Mononuclear cell (primary cell): Measurements from ENCODE around the gene TGOLN2. TPM values are rescaled to one million over a fixed set of nuclear protein-coding genes. Genes with fewer than 3 reads are reported as not detected.

Source experiments
- H3K27me3 ChIP-seq: 2 replicates; pipeline ENCODE4 v1.6.0; 2011; ENCODE audit warnings: low read length, control low read depth; ENCODE audit not compliant: insufficient read depth
- H3K4me1 ChIP-seq: 2 replicates; pipeline ENCODE4 v1.5.1; 2011; ENCODE audit warnings: mild to moderate bottlenecking, low read length, control low read depth; ENCODE audit not compliant: insufficient read depth
- H3K4me3 ChIP-seq: 2 replicates; pipeline ENCODE4 v1.5.1; 2011; ENCODE audit warnings: mild to moderate bottlenecking, low read length, moderate library complexity
- H3K9me3 ChIP-seq: 2 replicates; pipeline ENCODE4 v1.5.1; 2011; ENCODE audit warnings: low read depth, mild to moderate bottlenecking, control low read depth, low read length
- total RNA-seq: library from RNA; depleted of rRNA; stranded (reverse); fragments of >200 nt; gene quantifications from one replicate; pipeline ENCODE4 v1.2.3, GENCODE V29; 2012

TGOLN2 gene
- total RNA-seq, 1 donor: 154 TPM

DNA sequence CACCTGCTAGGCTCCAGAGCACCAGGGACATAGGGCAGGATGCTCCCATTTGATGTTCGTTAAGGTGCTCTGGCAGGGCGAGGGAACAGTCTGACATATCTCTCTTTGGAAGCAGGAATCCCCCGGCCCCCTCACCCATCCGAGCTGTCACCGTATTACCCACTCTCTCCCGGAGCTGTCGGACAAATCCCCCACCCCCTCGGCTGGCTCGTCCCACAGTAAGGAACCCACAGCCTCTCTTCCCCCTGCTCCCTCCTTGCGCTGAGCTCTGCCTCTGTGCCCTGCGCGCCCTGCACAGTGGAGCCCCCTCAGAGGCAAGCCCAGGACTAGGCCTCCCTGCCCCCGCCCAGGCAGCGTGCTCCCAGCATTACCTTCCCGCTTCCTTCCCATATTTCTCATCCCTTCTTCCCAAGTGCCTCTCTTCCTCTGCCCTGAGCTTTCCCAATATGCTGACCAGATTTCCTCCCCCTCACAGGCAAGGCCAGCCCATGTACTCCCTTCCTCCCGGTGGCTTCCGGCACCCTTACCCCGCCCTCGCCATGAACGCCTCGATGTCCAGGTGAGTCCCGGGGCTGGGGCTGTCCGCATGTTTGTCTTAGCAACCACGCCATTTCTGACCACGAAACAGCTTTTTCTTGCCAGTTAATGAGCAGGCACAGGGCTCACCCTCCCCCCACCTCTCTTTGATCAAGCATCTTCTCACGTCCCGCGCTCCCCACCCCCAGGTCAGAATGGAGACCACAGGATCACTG lies 23.8 kb downstream of the TGOLN2 start:
- no peaks in the 10 kb centered on the region for H3K9me3 ChIP-seq
- H3K4me1 ChIP-seq: peaks cover 26% of the 10 kb centered on the region
- H3K4me3 ChIP-seq: no peak overlapping the region
- no peaks in the 10 kb centered on the region for H3K27me3 ChIP-seq

DNA sequence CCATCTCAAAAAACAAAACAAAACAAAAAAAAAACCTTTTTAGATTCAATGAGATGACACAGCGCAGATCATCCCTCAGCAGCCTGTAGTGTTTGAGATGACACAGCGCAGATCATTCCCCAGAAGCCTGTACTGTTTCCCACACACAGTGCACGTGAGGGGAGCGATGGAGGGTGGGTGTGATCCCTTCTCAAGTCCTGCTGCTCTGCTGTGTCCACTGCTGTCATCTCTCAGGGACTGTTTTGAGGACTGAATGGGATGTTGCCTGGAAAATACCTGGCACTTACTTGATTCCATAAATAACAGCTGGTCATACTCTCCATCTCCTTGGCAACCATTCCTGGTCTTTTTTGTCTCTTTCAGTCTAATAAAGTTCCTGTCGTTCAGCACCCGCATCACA lies 25.7 kb downstream of the TGOLN2 start:
- no peaks in the 10 kb centered on the region for H3K9me3 ChIP-seq
- H3K27me3 ChIP-seq: no peaks in the 10 kb centered on the region
- H3K4me1 ChIP-seq: peaks cover 9% of the 10 kb centered on the region
- no peak overlapping the region for H3K4me3 ChIP-seq

DNA sequence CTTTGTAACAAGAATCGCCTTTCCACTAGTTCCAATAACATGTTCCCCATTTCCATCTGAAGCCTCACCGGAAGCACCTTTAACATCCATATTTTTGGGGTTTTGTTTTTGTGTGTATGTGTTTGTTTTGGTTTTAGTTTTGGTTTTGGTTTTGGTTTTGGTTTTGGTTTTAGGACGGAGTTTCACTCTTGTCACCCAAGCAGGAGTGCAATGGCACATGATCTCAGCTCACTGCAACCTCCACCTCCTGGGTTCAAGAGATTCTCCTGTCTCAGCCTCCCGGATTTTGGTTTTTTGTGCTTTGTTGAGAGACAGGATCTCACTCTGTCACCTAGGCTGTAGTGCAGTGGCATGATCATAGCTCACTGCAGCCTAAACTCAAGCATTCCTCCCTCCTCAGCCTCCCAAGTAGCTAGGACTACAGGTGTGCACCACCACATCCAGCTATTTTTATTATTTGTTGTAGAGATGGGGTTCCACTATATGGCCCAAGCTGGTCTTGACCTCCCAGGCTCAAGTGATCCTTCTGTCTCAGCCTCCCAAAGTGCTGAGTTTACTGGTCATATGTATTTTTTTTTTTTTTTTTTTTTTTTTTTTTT lies 36.3 kb downstream of the TGOLN2 start:
- Histone ChIP-seq H3K4me3 (no peak overlapping the region), H3K9me3 (no peaks in the 10 kb centered on the region), H3K4me1 (peaks cover 9% of the 10 kb centered on the region), H3K27me3 (no peaks in the 10 kb centered on the region)

DNA sequence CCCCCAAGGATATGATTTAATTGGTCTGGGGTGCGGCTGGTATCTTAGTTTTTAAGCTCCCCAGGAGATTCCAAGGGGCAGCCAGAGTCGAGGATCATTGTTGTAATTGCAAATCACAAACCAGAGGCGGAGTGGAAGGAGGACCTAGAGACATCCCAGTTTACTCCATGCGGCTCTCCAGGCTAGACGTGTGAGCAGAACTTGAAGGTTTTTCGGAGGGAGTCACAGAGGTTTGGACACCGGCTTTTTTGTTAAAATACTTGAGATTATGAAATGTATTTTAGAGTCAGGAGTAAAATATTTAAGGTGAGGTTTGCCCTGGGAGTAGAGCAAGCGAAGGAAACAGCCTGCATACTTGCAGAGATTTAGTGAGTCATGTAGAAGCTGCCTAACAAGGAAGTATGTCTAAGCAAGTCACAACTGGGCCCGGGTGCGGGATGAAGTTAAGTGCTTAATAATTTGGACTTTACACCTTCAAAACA lies 39.5 kb downstream of the TGOLN2 start:
- H3K27me3 ChIP-seq: no peaks in the 10 kb centered on the region
- no peak overlapping the region for H3K4me3 ChIP-seq
- H3K4me1 ChIP-seq: peaks cover 9% of the 10 kb centered on the region
- H3K9me3 ChIP-seq: no peaks in the 10 kb centered on the region

DNA sequence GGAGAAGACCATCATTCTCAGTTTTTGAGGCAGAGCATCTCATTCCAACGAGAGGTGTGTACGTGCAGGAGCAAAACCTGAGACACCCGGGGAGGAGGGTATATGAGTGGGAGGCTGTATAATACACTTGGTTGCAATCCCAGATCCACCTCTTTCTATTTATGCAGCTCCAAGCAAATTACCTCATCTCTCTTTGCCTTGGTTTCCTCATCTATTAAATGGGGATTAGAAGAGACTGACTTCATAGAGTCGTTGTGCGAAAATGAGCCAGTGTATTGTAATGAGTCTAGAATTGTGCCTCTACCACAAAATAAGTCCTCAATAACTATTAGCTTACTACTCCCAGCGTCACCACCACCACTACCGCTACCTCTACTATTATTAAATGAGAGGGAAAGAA lies 40.1 kb downstream of the TGOLN2 start:
- Histone ChIP-seq H3K4me1 (peaks cover 9% of the 10 kb centered on the region), H3K4me3 (no peak overlapping the region), H3K9me3 (no peaks in the 10 kb centered on the region), H3K27me3 (no peaks in the 10 kb centered on the region)

DNA sequence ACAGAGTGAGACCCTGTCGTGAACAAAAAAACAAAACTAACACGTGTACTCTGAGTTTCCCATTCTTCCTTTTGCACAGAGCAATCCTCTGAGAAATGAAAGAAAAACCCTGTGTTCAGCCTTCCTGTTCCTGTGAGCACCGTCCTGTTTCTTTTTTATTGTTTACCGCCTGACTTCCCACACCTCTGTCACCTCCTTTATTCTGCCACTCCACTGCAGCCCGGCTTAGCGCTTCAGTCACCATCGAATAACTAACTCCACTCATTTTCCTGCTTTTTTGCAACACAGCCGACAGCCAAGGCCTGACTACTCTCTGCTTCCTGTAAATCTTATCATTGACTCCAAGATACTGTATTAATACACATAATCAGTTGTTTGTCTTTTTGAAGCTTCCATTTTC lies 40.9 kb downstream of the TGOLN2 start:
- Histone ChIP-seq H3K27me3 (no peaks in the 10 kb centered on the region), H3K9me3 (no peaks in the 10 kb centered on the region), H3K4me3 (no peak overlapping the region), H3K4me1 (peaks cover 9% of the 10 kb centered on the region)

DNA sequence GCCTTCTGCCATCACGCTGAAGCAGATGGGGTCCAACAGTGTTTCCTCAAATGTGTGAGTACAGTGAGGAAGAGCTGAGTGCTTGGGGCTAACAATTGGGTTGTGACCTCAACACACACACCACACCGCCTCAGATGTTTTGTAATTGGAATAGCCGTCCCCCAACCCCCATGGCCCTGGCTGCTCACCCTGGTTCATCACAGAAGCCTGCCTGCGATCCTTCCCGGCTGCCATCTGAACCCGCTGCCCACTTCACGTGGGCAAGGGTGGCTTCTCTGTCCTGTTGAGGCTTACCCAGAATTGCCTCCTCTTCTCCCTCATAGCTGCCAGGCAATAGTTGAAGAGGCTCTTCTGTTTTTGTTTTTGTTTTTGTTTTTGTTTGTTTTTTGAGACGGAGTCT lies 44.1 kb downstream of the TGOLN2 start:
- no peaks in the 10 kb centered on the region for H3K27me3 ChIP-seq

DNA sequence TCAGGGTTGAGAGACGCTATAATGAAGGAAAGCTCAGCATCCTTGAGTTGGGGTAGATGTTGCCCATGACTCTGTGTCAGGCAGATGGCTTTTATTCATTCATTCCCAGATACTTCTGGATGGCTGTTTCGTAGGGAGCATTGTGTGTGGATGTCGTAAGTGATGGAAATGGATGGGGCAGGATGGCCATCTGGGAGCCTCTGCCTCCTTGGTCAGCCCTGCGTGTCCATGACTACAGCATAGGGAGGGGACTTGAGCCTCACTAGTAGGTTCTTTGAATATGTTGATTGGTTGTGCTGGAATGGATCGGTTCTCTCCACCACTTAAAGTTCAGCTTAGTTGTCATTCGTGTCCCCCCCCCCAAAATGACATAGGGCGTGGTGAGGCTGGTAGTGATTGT lies 44.9 kb downstream of the TGOLN2 start:
- Histone ChIP-seq H3K9me3 (no peaks in the 10 kb centered on the region), H3K27me3 (no peaks in the 10 kb centered on the region), H3K4me1 (no peaks in the 10 kb centered on the region), H3K4me3 (no peak overlapping the region)

More for the DNA sequence above, 44.1 kb downstream of the TGOLN2 start:
- Histone ChIP-seq H3K9me3 (no peaks in the 10 kb centered on the region), H3K4me3 (no peak overlapping the region), H3K4me1 (no peaks in the 10 kb centered on the region)

DNA sequence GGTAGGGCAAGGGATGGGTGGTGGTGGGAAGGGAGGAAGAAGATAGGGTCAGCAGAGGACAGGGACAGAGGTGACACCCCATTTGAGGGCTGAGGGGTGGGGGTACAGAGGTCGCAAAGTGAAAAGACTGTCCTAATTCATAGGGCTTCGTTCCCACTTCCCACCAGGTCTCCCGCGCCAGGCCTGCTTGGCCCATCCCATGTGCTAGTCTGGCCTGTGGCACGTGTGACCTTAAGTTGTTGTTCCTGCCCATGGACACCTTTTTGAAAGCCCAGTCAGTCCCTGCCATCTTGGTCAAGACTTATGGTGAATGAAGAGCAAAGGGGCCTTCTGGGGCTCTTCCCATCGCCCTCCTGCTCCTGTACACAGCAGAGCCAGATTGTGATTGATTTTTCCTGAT lies 46.2 kb downstream of the TGOLN2 start:
- Histone ChIP-seq H3K4me1 (no peaks in the 10 kb centered on the region), H3K9me3 (no peaks in the 10 kb centered on the region), H3K4me3 (no peak overlapping the region), H3K27me3 (no peaks in the 10 kb centered on the region)

DNA sequence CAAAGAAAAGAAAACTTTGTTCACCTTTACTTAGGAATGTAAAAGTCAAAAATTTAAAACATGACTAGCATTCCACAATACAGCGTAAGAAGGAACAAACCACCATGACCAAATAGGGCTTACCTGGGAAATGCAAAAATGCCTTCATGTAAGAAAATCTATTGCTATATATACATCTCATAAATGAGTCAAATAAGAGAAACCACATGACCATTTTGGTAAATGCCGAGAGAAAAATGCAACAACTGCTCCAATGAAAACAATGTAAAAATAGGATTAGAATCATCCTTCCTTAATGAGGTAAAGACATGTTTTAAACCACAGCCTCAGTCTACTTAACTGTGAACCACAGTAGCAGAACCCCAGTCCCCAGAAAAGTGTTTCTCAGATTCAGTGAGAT lies 49.4 kb downstream of the TGOLN2 start:
- Histone ChIP-seq H3K4me3 (no peak overlapping the region), H3K4me1 (no peaks in the 10 kb centered on the region), H3K9me3 (no peaks in the 10 kb centered on the region), H3K27me3 (no peaks in the 10 kb centered on the region)

DNA sequence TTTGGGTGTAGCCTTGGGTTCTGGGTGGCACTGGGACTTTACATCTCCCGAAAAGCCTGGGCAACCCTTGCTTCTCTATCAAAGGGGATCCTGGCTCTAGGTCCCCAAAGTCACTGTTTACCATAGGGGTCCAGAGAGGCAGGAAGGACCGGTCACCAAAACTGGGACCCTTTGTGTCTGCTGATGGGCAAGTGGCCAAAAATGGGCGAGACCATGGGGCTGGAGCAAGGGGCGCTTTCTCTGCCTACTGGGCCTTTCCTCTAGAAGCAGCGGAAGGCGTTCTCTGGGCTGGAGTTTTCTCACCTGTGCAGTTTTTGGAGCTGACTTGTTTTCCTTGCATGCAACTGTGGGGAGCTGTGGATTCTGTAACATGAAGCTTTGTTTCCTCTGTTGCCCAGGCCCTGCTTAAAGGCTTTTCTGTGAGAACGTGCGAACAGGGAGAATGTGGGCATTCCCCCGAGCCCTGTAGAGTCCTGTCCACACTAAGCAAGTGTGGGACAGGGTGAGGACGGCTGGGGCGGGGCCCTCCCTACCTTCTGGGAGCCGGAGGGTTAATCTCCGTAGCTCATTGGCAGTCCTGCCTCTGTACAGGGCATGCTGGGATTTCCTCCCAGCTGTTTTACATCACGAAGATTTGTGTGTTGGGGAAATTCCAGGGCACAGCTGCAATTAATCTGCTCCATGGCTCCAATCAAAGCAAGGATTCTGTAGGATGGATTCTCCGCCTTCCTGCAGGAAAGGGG lies 50.2 kb downstream of the TGOLN2 start:
- Histone ChIP-seq H3K27me3 (no peaks in the 10 kb centered on the region), H3K4me3 (no peak overlapping the region), H3K9me3 (no peaks in the 10 kb centered on the region), H3K4me1 (no peaks in the 10 kb centered on the region)

DNA sequence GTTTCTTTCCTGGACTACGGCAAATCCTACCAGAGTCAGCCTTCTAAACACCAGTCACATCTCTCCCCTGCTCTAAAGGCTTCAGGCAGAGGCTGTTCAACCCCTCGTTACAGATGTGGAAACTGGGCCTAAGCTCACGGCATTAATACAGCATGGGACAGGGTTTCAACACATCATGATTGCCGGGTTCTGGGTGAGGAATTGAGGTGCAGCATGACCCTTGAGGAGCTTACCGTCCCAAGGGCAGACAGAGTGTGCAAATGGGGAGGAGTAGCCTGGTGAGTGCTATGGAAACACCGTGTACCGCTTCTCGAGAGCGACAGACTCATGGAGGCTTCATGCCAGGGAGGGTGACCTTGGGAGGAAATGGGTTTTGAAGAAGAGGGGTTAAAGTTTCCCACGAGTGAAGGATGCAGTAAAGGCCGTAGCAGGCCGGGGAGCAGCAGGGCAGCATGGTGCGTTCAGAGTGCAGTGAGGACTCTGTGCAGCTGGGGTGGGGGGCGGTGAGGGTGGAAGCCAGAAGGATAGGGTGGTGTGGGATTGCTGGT lies 51.1 kb downstream of the TGOLN2 start:
- Histone ChIP-seq H3K9me3 (no peaks in the 10 kb centered on the region), H3K4me1 (no peaks in the 10 kb centered on the region), H3K27me3 (no peaks in the 10 kb centered on the region), H3K4me3 (no peak overlapping the region)

DNA sequence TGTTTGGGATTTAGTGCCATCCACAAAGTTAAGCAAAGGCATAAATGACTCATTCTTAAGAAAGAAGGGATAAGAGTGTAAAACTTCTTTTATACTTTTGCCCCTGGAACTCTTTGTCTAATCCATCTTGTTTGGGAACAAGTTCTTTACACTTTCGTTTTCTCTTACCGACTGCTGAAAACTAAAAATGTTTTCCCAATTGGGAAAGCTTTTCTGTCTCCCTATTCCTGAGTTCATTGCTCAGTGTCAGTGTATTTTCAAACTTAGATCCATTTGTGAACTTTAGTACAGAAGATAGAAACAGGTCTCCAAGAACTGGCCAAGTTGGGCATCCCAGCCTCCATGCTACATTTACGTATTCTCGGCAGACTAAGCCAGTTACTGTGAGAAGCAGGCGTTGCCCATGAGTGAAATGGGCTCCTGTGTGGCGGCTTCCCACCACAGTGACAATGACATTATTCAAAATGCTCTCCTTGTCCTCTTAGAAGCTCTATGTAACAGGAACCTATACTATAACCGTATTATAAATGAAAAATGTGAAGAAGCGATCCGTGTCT lies 51.7 kb downstream of the TGOLN2 start:
- Histone ChIP-seq H3K4me1 (no peaks in the 10 kb centered on the region), H3K9me3 (no peaks in the 10 kb centered on the region), H3K27me3 (no peaks in the 10 kb centered on the region), H3K4me3 (no peak overlapping the region)

DNA sequence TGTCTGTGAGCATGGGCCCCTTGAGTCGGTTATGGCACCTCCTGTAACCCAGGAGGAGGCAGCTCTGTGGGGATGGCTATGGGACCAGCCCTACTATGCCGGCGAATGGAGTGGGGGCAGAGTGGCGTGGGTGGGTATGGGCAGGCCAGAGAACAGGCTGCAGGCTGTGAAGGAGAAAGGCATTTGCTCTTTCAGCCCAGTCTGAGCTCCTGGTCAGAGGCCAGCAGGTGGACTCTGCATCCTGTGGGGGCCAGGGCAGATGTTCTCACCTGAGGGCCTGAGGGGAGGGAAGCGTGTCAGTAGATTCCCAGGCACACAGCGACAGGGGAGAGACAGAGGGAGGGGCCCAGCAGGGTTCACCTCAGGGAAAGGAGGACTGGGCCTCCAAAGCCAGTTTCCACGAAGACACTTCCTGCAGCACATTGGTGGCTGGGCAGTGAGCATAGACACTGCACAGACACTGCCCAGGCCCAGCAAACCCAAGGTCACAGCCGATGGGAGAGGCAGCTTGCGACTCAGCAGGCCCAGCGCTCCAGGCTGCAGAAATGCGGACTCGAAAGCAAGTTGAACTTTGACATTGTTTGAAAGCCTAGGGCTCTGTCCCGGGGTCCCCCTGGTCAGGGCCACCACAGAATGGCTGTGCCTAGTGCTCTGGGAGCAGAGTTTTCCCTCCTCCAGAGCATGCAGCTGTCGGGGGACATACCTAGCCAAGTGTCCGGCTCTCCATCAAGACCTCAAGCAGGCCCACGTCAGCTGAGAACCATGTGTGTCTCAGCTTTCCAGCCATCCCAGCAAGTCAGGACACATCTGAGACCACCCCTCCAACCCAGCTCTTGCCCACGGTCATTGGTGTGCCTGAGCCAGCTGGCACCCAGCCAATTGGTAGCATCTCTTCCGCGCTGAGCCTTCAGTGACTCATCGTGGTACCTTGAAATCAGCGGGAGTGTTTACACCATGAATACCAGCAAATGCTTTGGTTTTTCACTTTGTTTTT lies 53.8 kb downstream of the TGOLN2 start:
- H3K27me3 ChIP-seq: no peaks in the 10 kb centered on the region
- no peaks in the 10 kb centered on the region for H3K9me3 ChIP-seq
- H3K4me1 ChIP-seq: no peaks in the 10 kb centered on the region
- H3K4me3 ChIP-seq: no peak overlapping the region
